ENCODE data around the gene KBTBD8. TPM values are rescaled to one million over a fixed set of nuclear protein-coding genes. Genes with fewer than 3 reads are reported as not detected.

KBTBD8 gene
- total and polyA plus RNA-seq, 9 of the 15 experiments (the other 6 are each of a cell fraction or from before 2014, with no cell fraction given): 2.7 to 9.1 (median 5.6) TPM

GRCh38 chr3:66998113-66998903 lies at the start of gene KBTBD8 (continued):
- no peak for TF ChIP-seq ZNF407 (IDR thresholded peaks at IDR 0.05; ENCODE audit: low read depth)
- no peak for TF ChIP-seq SMARCC2 (IDR thresholded peaks at IDR 0.05; ENCODE audit: low read depth)
- no peak for TF ChIP-seq ETV1 (tag; conservative IDR thresholded peaks at IDR 0.05; ENCODE audit: low read depth)
- TF ChIP-seq MCM7 (IDR thresholded peaks at IDR 0.05): no peak
- TF ChIP-seq E2F3 (CRISPR knock-in tag; IDR thresholded peaks at IDR 0.05): no peak
- TF ChIP-seq ZNF76 (CRISPR knock-in tag; IDR thresholded peaks at IDR 0.05; ENCODE audit: borderline replicate concordance): no peak
- TF ChIP-seq ZNF707 (CRISPR knock-in tag; conservative IDR thresholded peaks at IDR 0.05): no peak
- TF ChIP-seq SP1 (CRISPR knock-in tag; IDR thresholded peaks at IDR 0.05): 0 out of 2 replicates have a peak, but pooled peaks have one; percentile 43
- TF ChIP-seq NR3C1 (CRISPR knock-in tag; IDR thresholded peaks at IDR 0.05): no peak
- no peak for TF ChIP-seq GTF2F1 (IDR thresholded peaks at IDR 0.05; ENCODE audit: low read depth, low read length)
- no peak for TF ChIP-seq PCBP1 (IDR thresholded peaks at IDR 0.05; ENCODE audit: low read depth, low read length, poor library complexity, severe bottlenecking)
- TF ChIP-seq LARP7 (IDR thresholded peaks at IDR 0.05): no peak
- TF ChIP-seq ZNF561 (CRISPR knock-in tag; conservative IDR thresholded peaks at IDR 0.05): no peak
- TF ChIP-seq RAD51 (IDR thresholded peaks at IDR 0.05; ENCODE audit: borderline replicate concordance, low read depth): peak; percentile 36; the same call in 1 of the 2 replicates
- TF ChIP-seq ZNF778 (CRISPR knock-in tag; IDR thresholded peaks at IDR 0.05): no peak
- no peak for TF ChIP-seq ZBTB17 (CRISPR knock-in tag; IDR thresholded peaks at IDR 0.05)
- TF ChIP-seq ZNF263 (CRISPR knock-in tag; IDR thresholded peaks at IDR 0.05; ENCODE audit: borderline replicate concordance): no peak
- TF ChIP-seq THRAP3 (IDR thresholded peaks at IDR 0.05; ENCODE audit: borderline replicate concordance): no peak
- peak; percentile 10 for TF ChIP-seq HNRNPLL (IDR thresholded peaks at IDR 0.05; ENCODE audit: low read depth, low read length, poor library complexity, severe bottlenecking)
- TF ChIP-seq SIX5 (IDR thresholded peaks at IDR 0.05; ENCODE audit: borderline replicate concordance in 1 of 2, insufficient read depth in 1 of 2, low read depth in 1 of 2, low read length in 2 of 2): peak; percentile 60 to 66; a peak in 3 of 4 replicates
- TF ChIP-seq CHD2 (IDR thresholded peaks at IDR 0.05; ENCODE audit: low read depth, low read length): peak; percentile 71; the same call in 1 of the 2 replicates
- no peak for TF ChIP-seq CGGBP1 (CRISPR knock-in tag; IDR thresholded peaks at IDR 0.05)
